ENCODE measurements around the gene CFAP43.

- no peak for TF ChIP-seq SIN3A (IDR thresholded peaks at IDR 0.05; ENCODE audit: borderline replicate concordance, insufficient read depth, low read length)
- no peak for TF ChIP-seq TAF1 (IDR thresholded peaks at IDR 0.05; ENCODE audit: borderline replicate concordance, insufficient read depth, low read length)
- TF ChIP-seq, protein P1, sequence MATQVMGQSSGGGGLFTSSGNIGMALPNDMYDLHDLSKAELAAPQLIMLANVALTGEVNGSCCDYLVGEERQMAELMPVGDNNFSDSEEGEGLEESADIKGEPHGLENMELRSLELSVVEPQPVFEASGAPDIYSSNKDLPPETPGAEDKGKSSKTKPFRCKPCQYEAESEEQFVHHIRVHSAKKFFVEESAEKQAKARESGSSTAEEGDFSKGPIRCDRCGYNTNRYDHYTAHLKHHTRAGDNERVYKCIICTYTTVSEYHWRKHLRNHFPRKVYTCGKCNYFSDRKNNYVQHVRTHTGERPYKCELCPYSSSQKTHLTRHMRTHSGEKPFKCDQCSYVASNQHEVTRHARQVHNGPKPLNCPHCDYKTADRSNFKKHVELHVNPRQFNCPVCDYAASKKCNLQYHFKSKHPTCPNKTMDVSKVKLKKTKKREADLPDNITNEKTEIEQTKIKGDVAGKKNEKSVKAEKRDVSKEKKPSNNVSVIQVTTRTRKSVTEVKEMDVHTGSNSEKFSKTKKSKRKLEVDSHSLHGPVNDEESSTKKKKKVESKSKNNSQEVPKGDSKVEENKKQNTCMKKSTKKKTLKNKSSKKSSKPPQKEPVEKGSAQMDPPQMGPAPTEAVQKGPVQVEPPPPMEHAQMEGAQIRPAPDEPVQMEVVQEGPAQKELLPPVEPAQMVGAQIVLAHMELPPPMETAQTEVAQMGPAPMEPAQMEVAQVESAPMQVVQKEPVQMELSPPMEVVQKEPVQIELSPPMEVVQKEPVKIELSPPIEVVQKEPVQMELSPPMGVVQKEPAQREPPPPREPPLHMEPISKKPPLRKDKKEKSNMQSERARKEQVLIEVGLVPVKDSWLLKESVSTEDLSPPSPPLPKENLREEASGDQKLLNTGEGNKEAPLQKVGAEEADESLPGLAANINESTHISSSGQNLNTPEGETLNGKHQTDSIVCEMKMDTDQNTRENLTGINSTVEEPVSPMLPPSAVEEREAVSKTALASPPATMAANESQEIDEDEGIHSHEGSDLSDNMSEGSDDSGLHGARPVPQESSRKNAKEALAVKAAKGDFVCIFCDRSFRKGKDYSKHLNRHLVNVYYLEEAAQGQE (IDR thresholded peaks at IDR 0.05; ENCODE audit: insufficient read depth in 1 of 2, low read depth in 2 of 2, low read length in 2 of 2), result no peak
- no peak for TF ChIP-seq POLR2AphosphoS5 (IDR thresholded peaks at IDR 0.05; ENCODE audit: low read depth, low read length)
Observed at GRCh38 chr10:104127411-104127810, 104.8 kb downstream of the CFAP43 start.

Measured in PFSK-1 (cell line).